ENCODE measurements around the gene GFOD2. TPM values are rescaled to one million over a fixed set of nuclear protein-coding genes. Genes with fewer than 3 reads are reported as not detected.

GFOD2 gene
- total and polyA plus RNA-seq, 12 donors, result 6.0 to 10.9 (median 8.2) TPM

DNA sequence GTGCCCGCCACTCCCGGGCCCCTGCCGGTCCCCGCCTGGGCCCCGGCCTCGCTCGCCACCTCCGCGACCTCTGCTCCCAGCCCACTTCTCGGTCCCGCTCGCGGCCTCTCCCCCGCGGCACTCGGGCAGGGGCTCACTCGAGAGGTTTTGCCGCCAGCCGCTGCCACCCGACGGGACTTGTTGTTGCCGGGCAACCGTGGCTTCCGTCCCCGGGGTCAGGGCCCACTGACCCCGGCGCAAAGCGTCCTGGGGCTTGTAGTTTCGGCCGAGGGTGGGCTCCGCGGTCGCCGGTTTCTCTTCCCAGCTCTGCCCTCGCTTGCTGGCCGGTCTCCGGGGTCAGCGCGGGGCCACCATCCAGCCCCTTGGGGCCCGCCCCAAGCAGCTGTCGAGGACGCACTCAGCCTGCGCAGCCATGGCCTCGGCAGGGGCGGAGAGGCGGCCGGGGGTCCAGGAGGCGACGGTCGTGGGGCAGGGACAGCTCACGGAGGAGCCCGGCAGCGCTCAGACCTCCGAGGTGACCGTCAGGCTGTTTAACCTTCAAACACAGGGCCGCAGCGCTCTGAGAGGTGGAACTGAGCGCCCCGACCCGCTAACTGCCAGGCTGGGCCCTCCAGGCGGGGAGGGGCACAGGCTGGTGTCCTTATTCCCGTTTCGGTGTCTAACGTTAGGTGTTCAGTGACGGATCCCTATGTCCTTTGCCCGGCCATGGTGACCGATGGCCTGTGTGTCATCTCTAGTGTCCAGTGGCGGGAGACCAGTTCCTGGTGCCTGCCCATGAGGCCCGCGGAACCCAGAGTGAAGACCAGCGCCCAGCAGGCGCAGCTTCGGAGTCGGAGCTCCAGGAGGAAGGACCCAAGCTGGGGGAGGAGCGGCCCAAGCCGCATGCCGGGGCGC lies 52.3 kb downstream of the GFOD2 start, which contains the start of the genes C16orf86 and ENKD1:
Gene C16orf86 (plus strand): TSS at position 256 of the 894 bp plus-strand sequence. CDS start 157 bp downstream, at position 413.
Gene ENKD1 (minus strand): TSS at position 192 of the 894 bp plus-strand sequence. CDS start 308 bp downstream, outside the sequence.
- intact Hi-C loops (cut with DNase I), result loop anchor here in 5 of 10 donors (1.0 to 10.0 kb wide), 6 partner anchors 104 to 172 kb away; partner anchors contain the start of genes CTCF (in 3 of the 5), RANBP10 (in 1 of the 5) and TSNAXIP1 (in 1 of the 5)
- TF ChIP-seq, protein P1, sequence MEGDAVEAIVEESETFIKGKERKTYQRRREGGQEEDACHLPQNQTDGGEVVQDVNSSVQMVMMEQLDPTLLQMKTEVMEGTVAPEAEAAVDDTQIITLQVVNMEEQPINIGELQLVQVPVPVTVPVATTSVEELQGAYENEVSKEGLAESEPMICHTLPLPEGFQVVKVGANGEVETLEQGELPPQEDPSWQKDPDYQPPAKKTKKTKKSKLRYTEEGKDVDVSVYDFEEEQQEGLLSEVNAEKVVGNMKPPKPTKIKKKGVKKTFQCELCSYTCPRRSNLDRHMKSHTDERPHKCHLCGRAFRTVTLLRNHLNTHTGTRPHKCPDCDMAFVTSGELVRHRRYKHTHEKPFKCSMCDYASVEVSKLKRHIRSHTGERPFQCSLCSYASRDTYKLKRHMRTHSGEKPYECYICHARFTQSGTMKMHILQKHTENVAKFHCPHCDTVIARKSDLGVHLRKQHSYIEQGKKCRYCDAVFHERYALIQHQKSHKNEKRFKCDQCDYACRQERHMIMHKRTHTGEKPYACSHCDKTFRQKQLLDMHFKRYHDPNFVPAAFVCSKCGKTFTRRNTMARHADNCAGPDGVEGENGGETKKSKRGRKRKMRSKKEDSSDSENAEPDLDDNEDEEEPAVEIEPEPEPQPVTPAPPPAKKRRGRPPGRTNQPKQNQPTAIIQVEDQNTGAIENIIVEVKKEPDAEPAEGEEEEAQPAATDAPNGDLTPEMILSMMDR (IDR thresholded peaks at IDR 0.05), result peak in 1 of 9 donors; percentile 8
- H3K9me3 ChIP-seq, result no peaks in the 10 kb centered on the region
- WGBS, 2 donors, result 4 to 5% methylated on average over 76 to 78 of the region's 78 CpGs
- H3K27ac ChIP-seq, result peak within 1 kb of the TSS; percentile 81 to 98 (median 94)
- DNase-seq (peak; percentile 88), ATAC-seq (peak; percentile 71 to 84 (median 76))
- H3K4me3 ChIP-seq, result peak within 1 kb of the TSS; percentile 58 to 92 (median 87)
- peaks cover 0 to 27% (median 0%) of the 10 kb centered on the region in 9 donors for H3K36me3 ChIP-seq
- H3K27me3 ChIP-seq, result no peaks in the 10 kb centered on the region
- H3K4me1 ChIP-seq, result peaks cover 8 to 38% (median 25%) of the 10 kb centered on the region in 9 donors

DNA sequence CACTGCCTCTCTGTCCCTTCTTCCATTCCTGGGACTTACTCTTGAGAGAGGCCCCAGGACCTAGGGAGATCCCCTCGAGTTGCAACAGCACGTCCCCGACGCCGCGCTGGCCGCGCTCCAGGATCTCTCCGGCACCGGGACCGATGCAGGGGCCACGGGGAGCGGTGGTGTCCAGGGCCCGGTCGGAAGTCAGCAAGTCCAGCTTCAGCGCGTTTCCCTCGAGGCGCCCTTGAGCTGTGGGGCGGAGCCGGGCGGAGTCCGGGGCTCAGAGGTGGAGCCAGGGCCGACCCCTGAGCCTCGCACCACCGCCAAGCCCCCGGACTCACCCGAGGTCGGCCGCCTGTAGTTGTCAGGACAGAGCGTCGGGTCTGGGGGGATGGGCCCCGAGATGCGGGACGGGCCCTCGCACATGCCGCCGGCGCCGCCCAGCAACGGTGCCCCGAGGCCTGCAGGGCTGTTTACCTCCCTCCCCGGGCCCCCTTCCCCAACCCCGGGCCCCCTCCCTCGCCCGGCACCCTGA lies 53.0 kb downstream of the GFOD2 start:
- WGBS, 2 donors, result 1 to 2% methylated on average over 36 to 46 of the region's 46 CpGs
- peaks cover 0 to 27% (median 0%) of the 10 kb centered on the region in 9 donors for H3K36me3 ChIP-seq
- intact Hi-C loops (cut with DNase I), result loop anchor here in 5 of 10 donors (2.0 to 10.0 kb wide), 5 partner anchors 103 to 171 kb away; partner anchors contain the start of genes CTCF (in 3 of the 5), RANBP10 (in 1 of the 5) and TSNAXIP1 (in 1 of the 5)
- H3K4me3 ChIP-seq, result peak overlapping the region; percentile 58 to 92 (median 87)
- peak in 4 of 8 donors; percentile 4 to 8 (median 4) for ATAC-seq
- H3K9me3 ChIP-seq, result no peaks in the 10 kb centered on the region
- peaks cover 13 to 44% (median 30%) of the 10 kb centered on the region in 9 donors for H3K4me1 ChIP-seq
- H3K27ac ChIP-seq, result peak overlapping the region; percentile 81 to 98 (median 94)
- DNase-seq, result peak in 1 of 2 donors; percentile 59
- TF ChIP-seq, protein P1 (IDR thresholded peaks at IDR 0.05), result no peak
- no peaks in the 10 kb centered on the region for H3K27me3 ChIP-seq

DNA sequence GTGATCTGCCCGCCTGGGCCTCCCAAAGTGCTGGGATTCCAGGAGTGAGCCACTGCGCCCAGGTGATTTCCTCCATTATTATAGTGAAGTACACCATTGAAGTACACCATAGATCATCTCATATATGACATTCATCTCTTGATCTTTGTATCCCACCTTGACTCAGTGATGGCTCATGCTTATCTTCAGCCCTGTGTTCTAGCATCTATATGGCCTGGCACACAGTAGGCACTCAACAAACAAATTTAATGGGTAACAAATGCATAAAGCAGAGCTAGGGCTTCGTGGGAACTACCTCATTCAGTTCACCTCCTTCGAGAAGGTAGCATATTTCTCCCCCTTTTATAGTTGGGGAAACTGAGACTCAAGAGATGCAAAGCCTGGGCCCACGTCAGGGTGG lies 53.5 kb downstream of the GFOD2 start:
- H3K36me3 ChIP-seq, result peaks cover 0 to 27% (median 0%) of the 10 kb centered on the region in 9 donors
- ATAC-seq (no peak), DNase-seq (no peak)
- peaks cover 14 to 46% (median 31%) of the 10 kb centered on the region in 9 donors for H3K4me1 ChIP-seq
- TF ChIP-seq, protein P1 (IDR thresholded peaks at IDR 0.05), result no peak
- H3K9me3 ChIP-seq, result no peaks in the 10 kb centered on the region
- H3K27ac ChIP-seq, result peak overlapping the region in 3 of 10 donors; percentile 92 to 95 (median 94)
- peak overlapping the region; percentile 58 to 92 (median 87) for H3K4me3 ChIP-seq
- intact Hi-C loops (cut with DNase I), result loop anchor here in 4 of 10 donors (5.0 to 10.0 kb wide), 4 partner anchors 103 to 171 kb away; partner anchors contain the start of genes CTCF (in 2 of the 4), RANBP10 (in 1 of the 4) and TSNAXIP1 (in 1 of the 4)
- 75 to 78% methylated on average over 5 of the region's 5 CpGs for WGBS, 2 donors
- H3K27me3 ChIP-seq, result no peaks in the 10 kb centered on the region

Measured in heart right ventricle (tissue), 16 donors.